Glomerular visceral epithelial cell (primary cell): ENCODE data around the gene GALR1.
"Not testable (repeated sequence)": the region's sequence is repeated elsewhere in the genome, so short reads cannot be mapped to it uniquely, and the experiment has no call there.

ENCODE experiments used
- DNase-seq: peaks from one replicate; pipeline ENCODE4 v3.0.0-alpha.2; 2016; ENCODE audit errors: extremely low spot score

GALR1 gene

GRCh38 chr18:77250926-77251729, 1.5 kb downstream of the GALR1 start:
- DNase-seq: no peak

- DNase-seq: no peak
Observed at GRCh38 chr18:77251730-77252050, 2.0 kb downstream of the GALR1 start.

GRCh38 chr18:77254711-77255405, 5.2 kb downstream of the GALR1 start:
- no peak for DNase-seq

- no peak for DNase-seq
Observed at GRCh38 chr18:77255426-77256105, 5.9 kb downstream of the GALR1 start.

- DNase-seq: no peak
Observed at GRCh38 chr18:77262643-77263465, 13.2 kb downstream of the GALR1 start.

GRCh38 chr18:77263466-77263763, 13.8 kb downstream of the GALR1 start:
- DNase-seq: no peak

GRCh38 chr18:77267969-77268368, 18.3 kb downstream of the GALR1 start:
- DNase-seq: no peak

GRCh38 chr18:77268456-77268855, 18.8 kb downstream of the GALR1 start:
- no peak for DNase-seq

GRCh38 chr18:77271576-77272481, 22.2 kb downstream of the GALR1 start:
- no peak for DNase-seq

- DNase-seq: not testable (repeated sequence)
Observed at GRCh38 chr18:77290841-77291240, 41.2 kb downstream of the GALR1 start.

GRCh38 chr18:77298172-77298571, 48.5 kb downstream of the GALR1 start:
- no peak for DNase-seq

GRCh38 chr18:77299706-77300105, 50.1 kb downstream of the GALR1 start:
- DNase-seq: no peak

GRCh38 chr18:77300579-77300978, 50.9 kb downstream of the GALR1 start:
- DNase-seq: no peak

- no peak for DNase-seq
Observed at GRCh38 chr18:77304268-77304667, 54.6 kb downstream of the GALR1 start.

- DNase-seq: no peak
Observed at GRCh38 chr18:77305676-77306075, 56.0 kb downstream of the GALR1 start.

- no peak for DNase-seq
Observed at GRCh38 chr18:77308216-77308615, 58.6 kb downstream of the GALR1 start.

- DNase-seq: no peak
Observed at GRCh38 chr18:77314511-77314910, 64.9 kb downstream of the GALR1 start.

GRCh38 chr18:77314952-77315351, 65.3 kb downstream of the GALR1 start:
- DNase-seq: no peak

- no peak for DNase-seq
Observed at GRCh38 chr18:77316008-77316407, 66.4 kb downstream of the GALR1 start.

GRCh38 chr18:77316641-77317040, 67.0 kb downstream of the GALR1 start:
- no peak for DNase-seq

- DNase-seq: no peak
Observed at GRCh38 chr18:77320971-77321559, 71.4 kb downstream of the GALR1 start.
